HFF-Myc (cell line): ENCODE results near the gene OR11H12.
"Not testable (repeated sequence)": the region's sequence is repeated elsewhere in the genome, so short reads cannot be mapped to it uniquely, and the experiment has no call there.

Experiments used
- DNase-seq: peaks from one replicate; pipeline ENCODE4 v3.0.0-alpha.2; 2011; ENCODE audit warnings: low read depth; ENCODE audit errors: extremely low read depth
- H3K4me3 ChIP-seq: replicated peaks from 2 replicates; pipeline ENCODE4 v1.5.1; 2011; ENCODE audit warnings: low read depth, mild to moderate bottlenecking, control low read depth, low read length

OR11H12 gene

GRCh38 chr14:18600817-18601216, at the start of gene OR11H12:
TSS of gene OR11H12 (plus strand) at chr14:18601117. CDS start at chr14:18601117, 0 bp downstream.
- H3K4me3 ChIP-seq, DNase-seq: not testable (repeated sequence)

- H3K4me3 ChIP-seq, result not testable (repeated sequence)
Measured at GRCh38 chr14:18582908-18583307, 18.0 kb upstream of the OR11H12 start.

GRCh38 chr14:18626610-18627213, 25.8 kb downstream of the OR11H12 start:
- not testable (repeated sequence) for DNase-seq

More at GRCh38 chr14:18582908-18583307, 18.0 kb upstream of the OR11H12 start:
- not testable (repeated sequence) for DNase-seq

GRCh38 chr14:18636066-18636465, 35.1 kb downstream of the OR11H12 start:
- not testable (repeated sequence) for H3K4me3 ChIP-seq, DNase-seq

More at GRCh38 chr14:18626610-18627213, 25.8 kb downstream of the OR11H12 start:
- H3K4me3 ChIP-seq, result not testable (repeated sequence)

- H3K4me3 ChIP-seq, DNase-seq: not testable (repeated sequence)
Measured at GRCh38 chr14:18638032-18638431, 37.1 kb downstream of the OR11H12 start.

GRCh38 chr14:18638785-18639184, 37.9 kb downstream of the OR11H12 start:
- H3K4me3 ChIP-seq, DNase-seq: not testable (repeated sequence)

GRCh38 chr14:18646075-18646730, 45.3 kb downstream of the OR11H12 start:
- not testable (repeated sequence) for H3K4me3 ChIP-seq, DNase-seq
